ENCODE measurements around the gene OLFML2A.

OLFML2A gene

GRCh38 chr9:124766815-124767554 lies 9.9 kb upstream of the OLFML2A start:
- Histone ChIP-seq H3K4me2 (ENCODE audit: low read depth, low read length, poor library complexity, severe bottlenecking) (no peak overlapping the region), H3K9me3 (ENCODE audit: insufficient read depth, low read length) (no peaks in the 10 kb centered on the region), H3K27ac (ENCODE audit: low read depth, low read length) (no peak overlapping the region), H3F3A (ENCODE audit: insufficient read depth) (peaks cover 7% of the 10 kb centered on the region; the same call in 1 of the 2 replicates), H2AFZ (ENCODE audit: low read depth, low read length, severe bottlenecking) (no peak overlapping the region), H3K9me2 (replicated peaks; ENCODE audit: insufficient read depth, low read length) (no peaks in the 10 kb centered on the region), H3K79me2 (ENCODE audit: insufficient read depth, low read length) (peaks cover 42% of the 10 kb centered on the region), H3K27me3 (ENCODE audit: low read length) (no peaks in the 10 kb centered on the region), H3K4me3 (ENCODE audit: insufficient read depth, low read length, poor library complexity, severe bottlenecking) (no peak overlapping the region), H4K20me1 (ENCODE audit: low read depth, low read length) (peaks cover 59% of the 10 kb centered on the region), H3K36me3 (ENCODE audit: low read length) (no peaks in the 10 kb centered on the region), H3K9ac (ENCODE audit: low read length) (no peak overlapping the region)
- TF ChIP-seq CTCF (IDR thresholded peaks at IDR 0.05; ENCODE audit: insufficient read depth, low read length, poor library complexity, severe bottlenecking) (no peak), EZH2phosphoT487 (conservative IDR thresholded peaks at IDR 0.05; ENCODE audit: low read length) (no peak)

- no peaks in the 10 kb centered on the region for H3K9me2 ChIP-seq (replicated peaks; ENCODE audit: insufficient read depth, low read length)
- peaks cover 40% of the 10 kb centered on the region for H3K79me2 ChIP-seq (ENCODE audit: insufficient read depth, low read length)
- no peaks in the 10 kb centered on the region for H3K9me3 ChIP-seq (ENCODE audit: insufficient read depth, low read length)
- peaks cover 56% of the 10 kb centered on the region for H4K20me1 ChIP-seq (ENCODE audit: low read depth, low read length)
- H3K27me3 ChIP-seq (ENCODE audit: low read length), result no peaks in the 10 kb centered on the region
- H3K4me2 ChIP-seq (ENCODE audit: low read depth, low read length, poor library complexity, severe bottlenecking), result no peak overlapping the region
- H2AFZ ChIP-seq (ENCODE audit: low read depth, low read length, severe bottlenecking), result no peak overlapping the region
- no peak overlapping the region for H3K9ac ChIP-seq (ENCODE audit: low read length)
- H3K36me3 ChIP-seq (ENCODE audit: low read length), result no peaks in the 10 kb centered on the region
- no peak overlapping the region for H3K27ac ChIP-seq (ENCODE audit: low read depth, low read length)
- TF ChIP-seq CTCF (IDR thresholded peaks at IDR 0.05; ENCODE audit: insufficient read depth, low read length, poor library complexity, severe bottlenecking) (no peak), EZH2phosphoT487 (conservative IDR thresholded peaks at IDR 0.05; ENCODE audit: low read length) (no peak)
- H3F3A ChIP-seq (ENCODE audit: insufficient read depth), result peaks cover 7% of the 10 kb centered on the region; the same call in 1 of the 2 replicates
- H3K4me3 ChIP-seq (ENCODE audit: insufficient read depth, low read length, poor library complexity, severe bottlenecking), result no peak overlapping the region
These were observed 9.1 kb upstream of the OLFML2A start for GRCh38 chr9:124767821-124768220.

GRCh38 chr9:124768334-124768733 lies 8.6 kb upstream of the OLFML2A start:
- H3K4me2 ChIP-seq (ENCODE audit: low read depth, low read length, poor library complexity, severe bottlenecking), result peak overlapping the region; percentile 66
- peaks cover 35% of the 10 kb centered on the region; the same call in 1 of the 2 replicates for H3K79me2 ChIP-seq (ENCODE audit: insufficient read depth, low read length)
- H3K9me3 ChIP-seq (ENCODE audit: insufficient read depth, low read length), result no peaks in the 10 kb centered on the region
- H3K9ac ChIP-seq (ENCODE audit: low read length), result no peak overlapping the region
- H3F3A ChIP-seq (ENCODE audit: insufficient read depth), result peaks cover 7% of the 10 kb centered on the region; the same call in 1 of the 2 replicates
- H3K27ac ChIP-seq (ENCODE audit: low read depth, low read length), result no peak overlapping the region
- no peaks in the 10 kb centered on the region for H3K9me2 ChIP-seq (replicated peaks; ENCODE audit: insufficient read depth, low read length)
- H2AFZ ChIP-seq (ENCODE audit: low read depth, low read length, severe bottlenecking), result no peak overlapping the region
- TF ChIP-seq CTCF (IDR thresholded peaks at IDR 0.05; ENCODE audit: insufficient read depth, low read length, poor library complexity, severe bottlenecking) (no peak), EZH2phosphoT487 (conservative IDR thresholded peaks at IDR 0.05; ENCODE audit: low read length) (no peak)
- H4K20me1 ChIP-seq (ENCODE audit: low read depth, low read length), result peaks cover 51% of the 10 kb centered on the region
- H3K4me3 ChIP-seq (ENCODE audit: insufficient read depth, low read length, poor library complexity, severe bottlenecking), result no peak overlapping the region
- H3K36me3 ChIP-seq (ENCODE audit: low read length), result no peaks in the 10 kb centered on the region
- no peaks in the 10 kb centered on the region for H3K27me3 ChIP-seq (ENCODE audit: low read length)
